GM10266 (cell line): Measurements from ENCODE around the gene TBC1D8.

Source experiments
- DNase-seq: peaks from one replicate; pipeline ENCODE4 v3.0.0; 2012; ENCODE audit errors: extremely low spot score
- TF ChIP-seq, protein P1 (sequence below): IDR thresholded peaks from 2 replicates; pipeline ENCODE4 v1.5.1; 2012; ENCODE audit warnings: mild to moderate bottlenecking, low read depth; ENCODE audit not compliant: control insufficient read depth, insufficient read depth; ENCODE audit errors: missing control alignments

TBC1D8 gene

DNA sequence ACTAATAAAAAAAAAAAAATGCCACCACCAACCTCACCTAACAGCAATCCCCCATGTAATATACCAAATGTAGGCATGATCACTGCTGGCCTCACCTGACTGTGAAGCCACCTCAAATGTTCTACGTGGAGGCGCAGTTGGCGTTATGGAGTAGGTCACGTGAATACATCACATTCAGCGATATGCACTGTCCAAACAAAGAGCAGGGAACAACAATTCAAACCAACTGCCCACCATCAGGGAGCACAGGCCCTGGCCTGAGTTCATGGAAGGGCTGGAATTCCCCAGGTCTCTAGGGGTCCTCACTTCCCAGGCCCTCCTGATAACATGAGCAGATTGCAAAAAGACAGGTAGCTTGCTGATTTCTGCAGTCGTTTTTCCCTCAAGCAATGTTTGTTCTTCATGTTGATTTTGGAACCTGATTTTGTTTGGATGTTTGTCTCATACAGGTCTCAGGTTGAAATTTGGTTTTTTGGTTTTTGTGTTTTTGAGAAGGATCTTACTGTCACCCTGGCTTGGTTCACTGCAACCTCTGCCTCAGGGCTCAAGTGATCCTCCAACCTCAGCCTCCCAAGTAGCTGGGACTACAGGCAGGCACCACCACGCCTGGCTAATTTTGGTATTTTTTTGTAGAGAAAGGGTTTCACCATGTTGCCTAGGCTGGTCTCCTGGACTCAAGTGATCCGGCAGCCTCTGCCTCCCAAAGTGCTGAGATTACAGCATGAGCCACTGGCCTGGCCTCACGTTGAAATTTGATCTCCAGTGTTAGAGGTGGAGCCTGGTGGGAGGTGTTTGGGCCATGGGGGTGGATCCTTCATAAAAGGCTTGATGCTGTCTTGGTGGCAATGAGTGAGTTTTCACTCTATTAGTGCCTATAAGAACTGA is 15.5 kb downstream of the TBC1D8 start:
- TF ChIP-seq, protein P1, sequence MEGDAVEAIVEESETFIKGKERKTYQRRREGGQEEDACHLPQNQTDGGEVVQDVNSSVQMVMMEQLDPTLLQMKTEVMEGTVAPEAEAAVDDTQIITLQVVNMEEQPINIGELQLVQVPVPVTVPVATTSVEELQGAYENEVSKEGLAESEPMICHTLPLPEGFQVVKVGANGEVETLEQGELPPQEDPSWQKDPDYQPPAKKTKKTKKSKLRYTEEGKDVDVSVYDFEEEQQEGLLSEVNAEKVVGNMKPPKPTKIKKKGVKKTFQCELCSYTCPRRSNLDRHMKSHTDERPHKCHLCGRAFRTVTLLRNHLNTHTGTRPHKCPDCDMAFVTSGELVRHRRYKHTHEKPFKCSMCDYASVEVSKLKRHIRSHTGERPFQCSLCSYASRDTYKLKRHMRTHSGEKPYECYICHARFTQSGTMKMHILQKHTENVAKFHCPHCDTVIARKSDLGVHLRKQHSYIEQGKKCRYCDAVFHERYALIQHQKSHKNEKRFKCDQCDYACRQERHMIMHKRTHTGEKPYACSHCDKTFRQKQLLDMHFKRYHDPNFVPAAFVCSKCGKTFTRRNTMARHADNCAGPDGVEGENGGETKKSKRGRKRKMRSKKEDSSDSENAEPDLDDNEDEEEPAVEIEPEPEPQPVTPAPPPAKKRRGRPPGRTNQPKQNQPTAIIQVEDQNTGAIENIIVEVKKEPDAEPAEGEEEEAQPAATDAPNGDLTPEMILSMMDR = no peak
- DNase-seq = no peak

DNA sequence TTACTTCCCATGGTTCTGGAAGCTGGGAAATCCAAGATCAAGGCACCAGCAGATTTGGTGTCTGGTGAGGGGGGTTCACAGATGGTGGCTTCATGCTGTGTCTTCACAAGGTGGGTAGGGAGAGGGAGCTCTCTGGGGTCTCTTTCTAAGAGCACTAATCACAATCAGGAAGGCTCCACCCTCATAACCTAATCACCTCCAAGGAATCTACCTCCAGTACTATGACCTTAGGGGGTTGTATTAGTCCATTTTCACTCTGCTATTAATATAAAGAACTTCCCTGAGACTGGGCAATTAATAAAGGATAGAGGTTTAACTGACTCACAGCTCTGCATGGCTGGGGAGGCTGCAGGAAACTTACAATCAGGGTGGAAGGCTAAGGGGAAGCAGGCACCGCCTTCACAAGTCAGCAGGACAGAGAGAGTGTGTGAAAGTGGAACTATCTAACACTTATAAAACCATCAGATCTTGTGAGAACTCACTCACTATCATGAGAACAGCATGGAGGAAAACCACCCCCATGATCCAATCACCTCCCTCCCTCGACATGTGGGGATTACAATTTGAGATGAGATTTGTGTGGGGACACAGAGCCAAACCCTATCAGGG is 17.6 kb downstream of the TBC1D8 start:
- DNase-seq = no peak
- TF ChIP-seq, protein P1 = no peak

DNA sequence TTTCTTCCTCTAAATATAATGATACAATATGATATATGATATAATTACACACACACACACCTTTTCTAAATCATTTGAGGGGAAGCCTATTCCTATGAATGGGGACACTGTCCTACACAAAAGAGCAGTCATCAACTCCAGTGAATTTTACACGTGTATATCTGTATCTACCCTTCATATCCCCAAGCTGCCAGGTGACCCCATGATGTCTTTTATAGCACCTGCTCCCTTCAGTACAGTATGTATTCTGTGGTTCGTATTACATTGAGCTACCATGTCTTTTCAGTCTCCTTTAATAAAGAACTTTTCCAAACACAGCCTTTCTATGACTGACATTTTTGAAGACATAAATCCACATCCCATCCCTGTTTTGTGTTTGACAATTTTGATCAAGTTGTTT is 19.0 kb downstream of the TBC1D8 start:
- TF ChIP-seq, protein P1 = no peak
- DNase-seq = no peak

DNA sequence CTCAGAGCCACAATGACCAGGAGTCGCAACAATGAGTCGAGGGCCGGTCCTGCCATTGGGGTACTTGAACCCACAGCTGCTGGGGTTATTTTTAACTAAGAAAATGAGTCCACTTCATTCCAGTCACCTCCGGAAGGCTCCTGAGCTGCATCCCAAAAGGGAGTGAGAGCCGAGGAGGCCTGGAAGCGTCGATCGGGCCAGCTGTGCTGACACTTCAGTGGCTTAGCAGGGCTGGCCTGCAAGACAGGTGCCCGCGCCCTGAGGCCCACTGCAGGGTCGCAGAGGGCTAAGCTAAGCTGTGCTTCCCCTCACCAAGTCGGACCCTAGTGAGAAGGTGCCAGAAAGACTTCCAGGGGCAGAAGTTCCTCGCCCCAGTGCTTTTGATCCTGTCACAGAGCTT is 21.1 kb downstream of the TBC1D8 start:
- no peak for DNase-seq

DNA sequence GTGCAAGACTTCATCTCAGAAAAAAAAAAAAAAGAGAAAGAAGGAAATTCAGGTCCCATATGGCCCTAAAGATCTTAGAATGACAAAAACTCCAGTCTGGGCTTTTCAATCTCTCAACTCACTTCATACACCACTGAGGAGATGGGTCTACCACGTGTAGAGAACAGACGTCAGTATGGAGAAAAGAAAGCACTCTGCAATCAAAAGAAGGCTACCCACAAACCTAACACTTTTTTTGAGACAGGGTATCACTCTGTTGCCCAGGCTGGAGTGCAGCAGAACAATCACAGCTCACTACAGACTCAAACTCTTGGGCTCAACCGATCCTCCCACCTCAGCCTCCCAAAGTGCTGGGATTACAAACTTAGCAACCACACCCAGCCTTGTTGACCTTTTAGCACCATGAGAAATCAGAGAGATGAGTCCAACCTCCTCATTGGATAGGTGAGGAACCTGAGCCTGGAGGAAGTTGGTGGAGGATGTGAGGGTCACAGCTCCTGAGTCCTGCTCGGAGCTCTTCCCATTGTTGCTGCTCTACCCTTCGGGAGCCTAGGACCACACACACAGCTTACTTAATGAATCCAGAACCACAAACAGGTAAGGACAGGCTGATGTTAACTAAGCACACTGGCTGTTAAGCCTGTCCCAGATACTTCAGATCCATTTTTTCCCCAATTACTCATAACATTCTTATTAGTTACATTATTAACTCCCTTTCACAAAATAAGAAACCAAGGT is 23.7 kb downstream of the TBC1D8 start:
- TF ChIP-seq, protein P1 = no peak
- no peak for DNase-seq

More for the DNA sequence above, 21.1 kb downstream of the TBC1D8 start:
- TF ChIP-seq, protein P1 = no peak

DNA sequence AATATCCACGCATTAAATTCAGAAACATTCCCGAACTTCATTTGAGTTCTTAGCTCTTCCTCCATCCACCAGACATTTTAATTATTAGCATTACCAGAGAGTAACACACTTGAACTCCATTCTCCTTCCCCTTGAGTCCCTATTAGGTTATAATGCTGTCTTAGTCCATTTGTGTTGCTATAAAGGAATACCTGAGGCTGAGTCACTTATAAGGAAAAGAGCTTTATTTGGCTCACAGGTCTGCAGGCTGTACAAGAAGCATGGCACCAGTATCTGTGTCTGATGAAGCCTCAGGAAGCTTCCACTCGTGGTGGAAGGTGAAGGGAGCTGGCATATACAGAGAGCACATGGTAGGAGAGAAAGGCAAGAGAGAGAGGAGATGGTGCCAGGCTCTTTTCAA is 25.4 kb downstream of the TBC1D8 start:
- TF ChIP-seq, protein P1 = no peak
- DNase-seq = no peak

DNA sequence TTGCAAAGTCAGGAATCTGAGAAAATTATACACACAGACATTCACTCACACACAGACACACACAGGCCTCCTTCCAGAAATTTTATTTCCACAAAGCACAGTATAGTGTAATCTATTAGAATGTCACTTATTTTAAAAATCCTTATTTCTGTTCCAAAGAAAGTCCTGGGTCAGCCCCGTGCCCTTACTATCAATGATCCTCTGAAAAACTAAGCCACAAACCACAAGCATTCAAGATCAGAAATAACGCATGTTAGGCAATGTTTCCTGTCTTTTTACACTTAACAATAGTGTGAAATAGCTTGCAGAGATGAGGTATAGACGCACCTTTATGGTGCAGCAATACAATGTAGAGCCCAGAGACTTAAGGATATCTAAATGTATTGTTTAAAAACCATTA is 25.8 kb downstream of the TBC1D8 start:
- no peak for DNase-seq
- TF ChIP-seq, protein P1 = no peak
